Testis (tissue), 3 donors: ENCODE results near the gene ING3. TPM values are rescaled to one million over a fixed set of nuclear protein-coding genes. Genes with fewer than 3 reads are reported as not detected.

Experiments used
- DNase-seq: peaks from one replicate; pipeline ENCODE4 v3.0.0-alpha.2; 2019
- H3K27ac ChIP-seq, 2 donors: fragments of 200-600 bp; sonication (generic); one replicate each; pipeline ENCODE4 v1.5.1; 2019
- H3K27me3 ChIP-seq: fragments of 200-600 bp; sonication (generic); one replicate; pipeline ENCODE4 v1.5.1; 2019
- H3K36me3 ChIP-seq: fragments of 200-600 bp; sonication (generic); one replicate; pipeline ENCODE4 v1.5.1; 2017; ENCODE audit warnings: low read depth; ENCODE audit errors: missing control alignments
- H3K4me1 ChIP-seq: fragments of 200-600 bp; sonication (generic); one replicate; pipeline ENCODE4 v1.5.1; 2019
- H3K4me3 ChIP-seq, 2 donors: fragments of 200-600 bp; sonication (generic); one replicate each; pipeline ENCODE4 v1.5.1; 2017 to 2019
- H3K9me3 ChIP-seq: fragments of 200-600 bp; sonication (generic); one replicate; pipeline ENCODE4 v1.5.1; 2017
- CTCF ChIP-seq, 3 experiments: fragments of 450-650 bp in 2 of 3; fragments of 200-600 bp in 1 of 3; sonication (generic) in 1 of 3; IDR thresholded peaks; one replicate each; pipeline ENCODE4 v1.5.1; 2016 to 2019; ENCODE audit warnings: antibody characterized with exemption in 3 of 3, mild to moderate bottlenecking in 2 of 3, moderate library complexity in 1 of 3
- POLR2A ChIP-seq: fragments of 450-650 bp; IDR thresholded peaks from one replicate; pipeline ENCODE4 v1.6.1; 2017; ENCODE audit warnings: antibody characterized with exemption, mild to moderate bottlenecking, moderate library complexity
- WGBS, 2 donors: methylation state at CpG; one replicate each; pipeline ENCODE4 v1.1.5; 2018; 5-methylcytosine and 5-hydroxymethylcytosine counted together
- intact Hi-C: fragments of 100-400 bp; cut with DNase I; formaldehyde crosslinking; loops from one replicate; pipeline ENCODE4 v1.15.1; 2023; ENCODE audit warnings: low total_unique reads
- polyA plus RNA-seq: library from polyadenylated mRNA; stranded (reverse); fragments of 350-450 nt; fragmentation: Illumina TruSeq; extraction: RNeasy Lipid Tissue Mini Kit (QIAGEN cat#74804); gene quantifications from one replicate; pipeline ENCODE4 v1.2.3, GENCODE V29; 2014; ENCODE audit warnings: low read depth, low replicate concordance; ENCODE audit not compliant: insufficient read depth
- total RNA-seq, 2 donors: library from RNA; depleted of rRNA; stranded (reverse); fragments of >200 nt; gene quantifications; one replicate each; pipeline ENCODE4 v1.2.3, GENCODE V29; 2016

ING3 gene
- total and polyA plus RNA-seq, 3 donors from 2014 or later = 14.7 to 22.7 (median 15.9) TPM

- no peaks in the 10 kb centered on the region for H3K27me3 ChIP-seq
- no peaks in the 10 kb centered on the region for H3K9me3 ChIP-seq
- DNase-seq = peak; percentile 92
- TF ChIP-seq CTCF (IDR thresholded peaks at IDR 0.05) (peak; percentile 82 to 87 (median 85)), POLR2A (no peak)
- H3K4me1 ChIP-seq = no peaks in the 10 kb centered on the region
- peak overlapping the region; percentile 69 to 90 for H3K27ac ChIP-seq
- no peaks in the 10 kb centered on the region for H3K36me3 ChIP-seq
- peak overlapping the region; percentile 43 to 62 for H3K4me3 ChIP-seq
- intact Hi-C loops = loop anchor here (5.0 kb wide), 1 partner anchor 94 kb away; no protein-coding TSS in a partner anchor
- 2% methylated on average over 12 of the region's 12 CpGs for WGBS, 2 donors
Measured at GRCh38 chr7:120987683-120988590, 37.4 kb downstream of the ING3 start.

GRCh38 chr7:120988591-120989256 is 38.1 kb downstream of the ING3 start, which contains the start of gene CPED1:
Gene CPED1 (plus strand): TSS chr7:120988711. CDS start chr7:120989622, 911 bp downstream.
- Histone ChIP-seq H3K4me3 (peak within 1 kb of the TSS; percentile 43 to 62), H3K4me1 (no peaks in the 10 kb centered on the region), H3K36me3 (no peaks in the 10 kb centered on the region), H3K27ac (peak within 1 kb of the TSS; percentile 69 to 90), H3K9me3 (no peaks in the 10 kb centered on the region), H3K27me3 (no peaks in the 10 kb centered on the region)
- TF ChIP-seq CTCF (IDR thresholded peaks at IDR 0.05) (no peak), POLR2A (no peak)
- intact Hi-C loops = loop anchor here (5.0 kb wide), 1 partner anchor 94 kb away; no protein-coding TSS in a partner anchor
- 1 to 2% methylated on average over 16 to 27 of the region's 27 CpGs for WGBS, 2 donors
- DNase-seq = peak; percentile 76

GRCh38 chr7:120989257-120990220 is 39.0 kb downstream of the ING3 start:
- Histone ChIP-seq H3K36me3 (no peaks in the 10 kb centered on the region), H3K9me3 (no peaks in the 10 kb centered on the region), H3K27ac (peak overlapping the region; percentile 69 to 90), H3K27me3 (no peaks in the 10 kb centered on the region), H3K4me3 (peak overlapping the region; percentile 43 to 62), H3K4me1 (no peaks in the 10 kb centered on the region)
- no peak for DNase-seq
- TF ChIP-seq CTCF (IDR thresholded peaks at IDR 0.05) (no peak), POLR2A (no peak)
- intact Hi-C loops = loop anchor here (5.0 kb wide), 1 partner anchor 93 kb away; no protein-coding TSS in a partner anchor
- 9 to 37% methylated on average over 15 of the region's 15 CpGs for WGBS, 2 donors

GRCh38 chr7:120990468-120991118 is 40.0 kb downstream of the ING3 start:
- no peaks in the 10 kb centered on the region for H3K4me1 ChIP-seq

More at GRCh38 chr7:120990468-120991118, 40.0 kb downstream of the ING3 start:
- WGBS, 2 donors = 56 to 58% methylated on average over 6 of the region's 6 CpGs
- DNase-seq = no peak
- intact Hi-C loops = no loop called here
- Histone ChIP-seq H3K36me3 (no peaks in the 10 kb centered on the region), H3K27me3 (no peaks in the 10 kb centered on the region), H3K27ac (peak overlapping the region; percentile 69 to 90), H3K4me3 (peak overlapping the region; percentile 43 to 62), H3K9me3 (no peaks in the 10 kb centered on the region)
- TF ChIP-seq POLR2A (no peak), CTCF (IDR thresholded peaks at IDR 0.05) (no peak)
